Esophagus mucosa (tissue), 1 donor: ENCODE measurements around the gene COA7. TPM values are rescaled to one million over a fixed set of nuclear protein-coding genes. Genes with fewer than 3 reads are reported as not detected.
A peak's percentile ranks its signal among the peaks of the same experiment; 100 is the strongest.

Experiments
- ATAC-seq: fragments of 200-7000 bp; cut with Tn5 transposase; one replicate; pipeline ENCODE4 v1.9.1; 2020
- total RNA-seq: library from RNA; stranded (reverse); gene quantifications from one replicate; pipeline ENCODE4 v1.2.4, GENCODE V29; 2023
- donor health status: DM: yes; HTN: yes; CAD: no.

Gene COA7
- total RNA-seq, 1 donor from 2014 or later, result 13.7 TPM

DNA sequence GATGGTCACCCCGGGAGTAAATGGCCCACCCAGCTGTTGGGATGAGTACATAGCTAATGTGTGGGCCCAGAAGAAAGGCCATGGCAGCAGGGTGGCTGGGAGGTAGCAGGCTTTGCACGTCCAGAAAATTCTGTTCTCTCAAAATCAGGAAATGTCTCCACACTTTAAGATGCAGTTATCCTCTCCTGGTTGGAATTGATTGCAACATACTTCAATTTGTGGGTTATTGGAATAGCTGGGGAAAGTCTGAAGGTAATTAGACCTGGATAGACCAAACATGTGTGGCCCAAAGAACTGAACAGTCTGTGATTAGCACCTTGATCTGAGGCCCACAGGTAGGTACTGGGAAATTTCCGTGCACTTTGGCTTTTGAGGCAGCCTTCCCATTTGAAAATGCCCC lies 30.2 kb downstream of the COA7 start:
- ATAC-seq, result no peak

DNA sequence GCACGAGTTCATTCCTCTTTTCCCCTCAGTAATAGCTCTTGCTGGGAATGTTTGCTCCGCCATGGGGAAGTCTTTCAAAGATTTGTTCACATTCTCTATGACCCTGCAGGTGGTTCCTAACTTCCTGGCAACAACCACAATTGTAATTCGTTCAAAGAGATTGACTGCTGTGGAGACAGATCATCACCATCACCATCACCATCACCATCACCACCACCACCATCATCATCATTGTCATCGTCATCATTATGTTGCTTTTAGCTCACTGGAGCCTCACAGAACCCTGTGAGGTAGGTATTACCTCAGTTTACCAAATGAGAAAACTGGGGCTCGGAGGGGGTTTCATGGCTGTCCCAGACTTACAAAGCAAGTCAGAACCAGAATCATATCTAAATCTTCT lies 30.9 kb downstream of the COA7 start:
- ATAC-seq, result no peak

- peak; percentile 78 for ATAC-seq
Observed at GRCh38 chr1:52665006-52665941, 32.9 kb downstream of the COA7 start.

DNA sequence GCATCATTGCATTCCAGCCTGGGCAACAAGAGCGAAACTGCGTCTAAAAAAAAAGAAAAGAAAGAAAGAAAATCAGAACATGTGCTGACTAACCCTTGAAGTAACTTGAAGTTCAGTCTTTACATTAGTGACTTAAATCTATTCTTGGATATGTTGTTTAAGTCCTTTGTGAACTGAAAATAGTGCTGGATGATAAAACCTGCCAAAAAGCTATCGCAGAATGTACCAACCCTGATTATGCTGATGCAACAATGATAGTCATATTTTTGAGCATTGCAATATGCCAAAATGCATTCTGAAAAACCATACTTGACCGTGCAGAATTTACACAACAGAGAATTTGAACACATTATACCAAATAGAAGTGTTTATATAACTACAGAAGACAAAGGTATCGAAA lies 34.4 kb downstream of the COA7 start:
- ATAC-seq, result no peak

DNA sequence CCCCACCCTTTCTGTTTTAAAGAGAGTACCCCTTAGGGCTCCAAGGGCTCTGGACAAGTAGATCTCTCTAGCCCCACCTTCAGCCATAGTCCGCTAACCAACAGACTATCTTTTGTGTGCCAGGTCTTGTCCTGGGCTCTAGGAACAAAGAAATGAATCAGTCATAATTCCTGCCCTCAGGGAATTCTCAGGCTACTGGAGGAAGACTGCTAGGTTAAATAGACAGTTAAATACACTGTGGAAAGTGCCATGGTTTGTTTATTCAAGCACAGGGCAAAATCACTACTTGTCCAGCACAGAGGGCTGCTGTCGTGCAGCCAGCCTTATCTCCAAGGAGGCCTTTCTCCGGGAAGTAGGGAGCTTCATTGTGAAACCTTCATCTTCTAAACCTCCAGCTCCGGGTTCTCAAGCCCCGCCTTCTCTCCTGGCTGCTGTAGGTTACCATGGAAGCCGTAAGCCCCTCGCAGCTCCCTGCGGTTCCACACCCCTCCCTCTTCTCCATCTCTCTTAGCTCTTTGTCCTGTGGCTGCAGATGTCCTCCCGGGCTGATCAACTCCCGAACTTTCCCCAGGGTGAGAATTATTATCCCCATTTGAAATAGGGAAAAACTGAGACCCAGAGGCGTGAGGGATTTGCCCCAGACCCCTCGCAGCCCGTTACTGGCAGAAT lies 35.4 kb downstream of the COA7 start:
- ATAC-seq, result peak; percentile 63

- no peak for ATAC-seq
Observed at GRCh38 chr1:52660807-52661206, 37.3 kb downstream of the COA7 start.

DNA sequence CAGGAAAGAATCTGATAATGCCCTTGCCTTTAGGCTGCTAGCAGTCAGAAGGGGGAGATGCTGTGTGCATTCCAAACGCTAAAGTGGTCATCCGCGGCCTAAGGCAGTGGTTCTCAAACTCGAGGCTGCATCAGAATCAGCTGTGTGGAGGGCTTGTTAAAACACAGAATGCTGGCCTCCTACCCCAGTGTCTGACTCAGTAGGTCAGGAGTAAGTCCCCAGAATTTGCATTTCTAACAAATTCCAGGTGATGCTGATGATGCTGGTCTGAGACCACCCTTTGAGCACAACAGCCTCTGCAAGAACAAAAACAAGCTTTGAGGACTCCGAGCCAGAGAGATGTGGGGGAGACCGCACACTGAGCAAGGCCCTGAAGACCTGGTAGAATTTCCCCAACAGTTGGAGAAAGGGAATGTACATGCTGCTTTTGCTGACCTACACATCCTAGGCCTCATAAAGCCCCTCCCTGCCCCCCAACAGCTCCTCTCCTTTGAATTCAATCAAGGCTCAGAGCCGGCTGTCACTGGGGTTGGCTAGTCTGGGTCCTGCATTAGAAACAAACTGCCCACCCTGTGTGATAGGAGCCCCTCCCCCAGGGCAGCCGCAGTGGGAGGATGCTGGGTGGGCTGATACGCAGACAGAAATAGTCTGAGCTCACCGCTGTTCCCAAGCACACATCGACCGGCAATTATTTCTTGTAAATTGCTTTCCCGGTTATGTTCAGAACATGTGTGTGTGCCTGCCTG lies 38.1 kb downstream of the COA7 start:
- no peak for ATAC-seq

- ATAC-seq, result peak; percentile 27
Observed at GRCh38 chr1:52659356-52659755, 38.8 kb downstream of the COA7 start.

DNA sequence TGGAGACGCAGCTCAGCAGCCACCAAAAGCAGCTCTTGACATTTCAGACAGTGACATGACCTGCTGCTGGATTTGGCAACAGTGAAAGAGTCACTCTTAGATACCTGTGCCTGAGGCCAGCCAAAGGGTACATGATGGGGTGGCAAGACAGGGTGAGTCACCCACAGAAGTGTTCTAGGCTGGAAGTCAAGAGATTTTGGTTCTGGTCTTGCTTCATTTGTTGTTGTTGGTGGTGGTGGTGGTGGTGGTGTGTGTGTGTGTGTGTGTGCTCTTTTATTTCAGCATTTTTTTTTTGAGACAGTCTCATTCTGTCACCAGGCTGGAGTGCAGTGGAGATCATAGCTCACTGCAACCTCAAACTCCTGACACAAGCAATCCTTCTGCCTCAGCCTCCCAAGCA lies 39.4 kb downstream of the COA7 start:
- ATAC-seq, result peak; percentile 60

DNA sequence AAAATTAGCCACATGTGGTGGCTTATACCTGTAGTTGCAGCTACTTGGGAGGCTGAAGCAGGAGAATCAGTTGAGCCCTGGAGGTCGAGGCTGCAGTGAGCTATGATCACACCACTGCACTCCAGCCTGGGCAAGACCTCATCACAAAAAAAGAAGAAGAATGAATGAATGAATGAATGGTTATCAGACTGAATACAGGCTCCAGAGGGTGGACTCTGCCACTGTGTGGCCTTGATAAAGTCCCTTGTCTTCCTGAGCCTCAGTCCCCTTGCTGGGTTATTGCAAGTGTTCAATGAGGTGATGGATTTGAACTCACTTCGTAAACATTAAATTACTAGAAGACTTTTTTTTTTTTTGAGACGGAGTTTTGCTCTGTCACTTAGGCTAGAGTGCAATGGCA lies 40.4 kb downstream of the COA7 start:
- ATAC-seq, result no peak

GRCh38 chr1:52654063-52654462 lies 44.1 kb downstream of the COA7 start:
- no peak for ATAC-seq

DNA sequence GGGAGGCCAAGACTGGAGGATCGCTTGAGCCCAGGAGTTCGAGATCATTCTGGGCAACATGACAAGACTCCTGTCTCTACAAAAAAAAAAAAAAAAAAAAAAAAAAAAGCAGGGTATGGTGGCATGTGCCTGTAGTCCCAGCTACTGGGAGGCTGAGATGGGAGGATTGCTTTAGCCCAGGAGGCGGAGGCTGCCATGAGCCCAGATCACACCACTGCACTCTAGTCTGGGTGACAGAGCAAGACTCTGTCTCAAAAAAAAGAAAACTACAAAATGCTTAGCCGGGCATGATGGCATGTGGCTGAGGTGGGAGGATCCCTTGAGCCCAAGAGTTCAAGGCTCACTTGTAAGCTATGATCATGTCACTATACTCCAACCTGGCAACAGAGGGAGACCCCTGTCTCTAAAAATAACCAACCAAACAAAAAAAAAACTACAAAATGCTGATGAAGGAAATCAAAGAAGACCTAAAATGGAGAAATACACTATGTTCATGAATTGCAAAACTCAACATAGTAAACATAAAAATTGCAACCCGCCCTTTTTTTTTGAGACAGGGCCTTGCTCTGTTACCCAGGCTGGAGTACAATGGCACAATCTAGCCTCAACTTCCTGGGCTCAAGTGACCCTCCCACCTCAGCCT lies 44.8 kb downstream of the COA7 start:
- no peak for ATAC-seq

DNA sequence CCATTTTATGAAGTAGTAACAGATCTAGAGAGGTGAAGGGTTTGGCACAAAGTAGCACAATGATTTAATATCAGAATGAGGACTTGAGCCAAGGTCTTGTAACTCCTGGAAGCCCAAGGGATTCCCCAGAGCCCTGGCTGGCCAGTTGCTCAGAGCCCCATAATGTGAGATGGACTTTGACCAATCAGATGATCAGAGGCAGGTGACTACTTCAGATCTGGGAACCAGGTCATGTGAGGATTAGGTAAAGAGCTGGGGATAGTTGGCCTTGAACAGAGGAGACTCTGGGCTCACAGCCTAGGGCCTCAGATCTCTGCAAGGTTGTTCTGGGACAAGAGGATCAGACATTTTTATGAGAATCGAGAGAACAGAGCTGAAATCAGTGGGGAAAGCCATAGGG lies 46.2 kb downstream of the COA7 start:
- ATAC-seq, result no peak

GRCh38 chr1:52645261-52645660 lies 52.9 kb downstream of the COA7 start:
- no peak for ATAC-seq

DNA sequence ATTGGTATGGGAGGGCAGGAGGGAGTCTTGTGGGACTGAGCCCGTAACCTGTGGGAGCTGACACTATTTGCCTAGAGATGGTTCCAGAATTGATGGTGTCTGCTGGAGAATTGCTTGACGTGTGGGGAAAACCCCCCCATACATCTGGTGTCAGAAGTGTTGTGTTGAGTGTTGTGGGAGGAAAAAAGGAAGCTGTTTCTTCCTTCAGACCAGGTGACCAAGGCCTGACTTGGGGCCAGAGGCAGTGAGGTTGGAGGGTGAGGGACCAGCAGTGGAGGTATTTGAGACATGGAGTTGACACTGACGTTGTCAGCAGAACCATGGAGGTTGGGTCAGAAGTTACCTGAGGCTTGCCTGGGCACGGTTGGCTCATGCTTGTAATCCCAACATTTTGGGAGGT lies 56.8 kb downstream of the COA7 start:
- no peak for ATAC-seq

- ATAC-seq, result no peak
Observed at GRCh38 chr1:52640697-52641096, 57.5 kb downstream of the COA7 start.

- no peak for ATAC-seq
Observed at GRCh38 chr1:52637946-52638345, 60.2 kb downstream of the COA7 start.

GRCh38 chr1:52636721-52637695 lies 61.1 kb downstream of the COA7 start:
- peak; percentile 62 for ATAC-seq

GRCh38 chr1:52635321-52636089 lies 62.6 kb downstream of the COA7 start:
- ATAC-seq, result no peak
